Glutamatergic neuron (in vitro differentiated cells): ENCODE results near the gene CLEC7A. TPM values are rescaled to one million over a fixed set of nuclear protein-coding genes. Genes with fewer than 3 reads are reported as not detected.

Experiments used
- DNase-seq: peaks from one replicate; pipeline ENCODE4 v3.0.0; 2022
- H3K27ac Mint-ChIP-seq: one replicate; pipeline ENCODE4 v1.8.0; 2020; ENCODE audit warnings: mild to moderate bottlenecking, mixed read lengths, inconsistent platforms; ENCODE audit not compliant: unreplicated experiment
- H3K27me3 Mint-ChIP-seq: one replicate; pipeline ENCODE4 v1.8.0; 2020; ENCODE audit warnings: mild to moderate bottlenecking, moderate library complexity, mixed read lengths, inconsistent platforms; ENCODE audit not compliant: unreplicated experiment
- H3K36me3 Mint-ChIP-seq: one replicate; pipeline ENCODE4 v1.8.0; 2020; ENCODE audit warnings: mild to moderate bottlenecking, mixed read lengths, inconsistent platforms; ENCODE audit not compliant: unreplicated experiment
- H3K4me1 Mint-ChIP-seq: one replicate; pipeline ENCODE4 v1.8.0; 2020; ENCODE audit warnings: mild to moderate bottlenecking, low read depth, mixed read lengths, inconsistent platforms; ENCODE audit not compliant: unreplicated experiment
- H3K4me3 Mint-ChIP-seq: one replicate; pipeline ENCODE4 v1.8.0; 2020; ENCODE audit warnings: mild to moderate bottlenecking, mixed read lengths, inconsistent platforms; ENCODE audit not compliant: unreplicated experiment
- H3K9me3 Mint-ChIP-seq: one replicate; pipeline ENCODE4 v1.8.0; 2020; ENCODE audit warnings: mild to moderate bottlenecking, moderate library complexity, mixed read lengths, inconsistent platforms; ENCODE audit not compliant: unreplicated experiment
- total RNA-seq: library from RNA; stranded (reverse); fragmentation: NEBNext Ultra II Directional; extraction: Animal tissue kit (Norgen Biotek cat#: 25700); gene quantifications from one replicate; pipeline ENCODE4 v1.2.1, GENCODE V29; 2021; ENCODE audit not compliant: unreplicated experiment
- TF ChIP-seq, protein P1 (sequence below): fragments of 200-600 bp; sonication (generic); IDR thresholded peaks from one replicate; pipeline ENCODE4 v1.5.0; 2021; ENCODE audit not compliant: partially characterized antibody, unreplicated experiment

CLEC7A gene
- total RNA-seq, 1 donor from 2014 or later: not detected

DNA sequence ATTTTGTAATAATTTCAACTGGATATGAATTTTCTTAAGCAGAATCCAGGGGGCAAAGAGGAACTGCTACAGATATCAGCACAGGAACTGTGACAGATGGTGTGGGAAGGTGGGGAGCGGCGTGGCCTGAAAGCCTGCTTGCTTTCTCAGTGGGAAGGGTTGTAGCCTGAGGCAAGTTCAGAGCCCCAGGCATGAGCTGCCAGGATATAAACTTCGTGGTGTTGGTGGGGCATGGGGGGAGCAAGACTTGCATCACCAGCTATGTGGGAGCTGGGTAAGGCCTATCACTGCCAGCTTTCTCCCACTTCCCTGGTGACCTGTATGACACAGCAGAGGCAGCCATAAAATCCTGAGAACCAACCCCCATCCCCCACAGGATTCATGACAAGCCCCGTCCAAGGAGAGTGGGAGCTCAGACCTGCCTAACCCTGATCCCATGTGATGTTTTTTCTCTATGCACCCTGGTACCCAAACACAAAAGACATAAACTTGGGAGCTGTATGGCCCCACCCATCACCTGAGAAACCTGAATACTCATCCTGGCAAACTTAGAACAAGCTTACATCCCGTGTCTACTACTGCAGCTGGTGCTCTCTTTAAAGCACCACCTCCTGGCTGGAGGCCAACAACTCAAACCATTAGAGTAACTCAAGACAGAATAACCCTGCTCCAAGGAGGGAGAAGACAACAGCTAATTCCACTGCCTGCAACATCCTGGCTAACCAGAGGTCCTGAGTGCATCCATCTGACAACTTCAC is 47.7 kb downstream of the CLEC7A start:
- TF ChIP-seq, protein P1, sequence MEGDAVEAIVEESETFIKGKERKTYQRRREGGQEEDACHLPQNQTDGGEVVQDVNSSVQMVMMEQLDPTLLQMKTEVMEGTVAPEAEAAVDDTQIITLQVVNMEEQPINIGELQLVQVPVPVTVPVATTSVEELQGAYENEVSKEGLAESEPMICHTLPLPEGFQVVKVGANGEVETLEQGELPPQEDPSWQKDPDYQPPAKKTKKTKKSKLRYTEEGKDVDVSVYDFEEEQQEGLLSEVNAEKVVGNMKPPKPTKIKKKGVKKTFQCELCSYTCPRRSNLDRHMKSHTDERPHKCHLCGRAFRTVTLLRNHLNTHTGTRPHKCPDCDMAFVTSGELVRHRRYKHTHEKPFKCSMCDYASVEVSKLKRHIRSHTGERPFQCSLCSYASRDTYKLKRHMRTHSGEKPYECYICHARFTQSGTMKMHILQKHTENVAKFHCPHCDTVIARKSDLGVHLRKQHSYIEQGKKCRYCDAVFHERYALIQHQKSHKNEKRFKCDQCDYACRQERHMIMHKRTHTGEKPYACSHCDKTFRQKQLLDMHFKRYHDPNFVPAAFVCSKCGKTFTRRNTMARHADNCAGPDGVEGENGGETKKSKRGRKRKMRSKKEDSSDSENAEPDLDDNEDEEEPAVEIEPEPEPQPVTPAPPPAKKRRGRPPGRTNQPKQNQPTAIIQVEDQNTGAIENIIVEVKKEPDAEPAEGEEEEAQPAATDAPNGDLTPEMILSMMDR: no peak
- H3K36me3 Mint-ChIP-seq: peaks cover 18% of the 10 kb centered on the region
- peaks cover 8% of the 10 kb centered on the region for H3K4me1 Mint-ChIP-seq
- peaks cover 1% of the 10 kb centered on the region for H3K27me3 Mint-ChIP-seq
- H3K9me3 Mint-ChIP-seq: peaks cover 6% of the 10 kb centered on the region
- H3K4me3 Mint-ChIP-seq: no peak overlapping the region
- no peak for DNase-seq
- no peak overlapping the region for H3K27ac Mint-ChIP-seq

DNA sequence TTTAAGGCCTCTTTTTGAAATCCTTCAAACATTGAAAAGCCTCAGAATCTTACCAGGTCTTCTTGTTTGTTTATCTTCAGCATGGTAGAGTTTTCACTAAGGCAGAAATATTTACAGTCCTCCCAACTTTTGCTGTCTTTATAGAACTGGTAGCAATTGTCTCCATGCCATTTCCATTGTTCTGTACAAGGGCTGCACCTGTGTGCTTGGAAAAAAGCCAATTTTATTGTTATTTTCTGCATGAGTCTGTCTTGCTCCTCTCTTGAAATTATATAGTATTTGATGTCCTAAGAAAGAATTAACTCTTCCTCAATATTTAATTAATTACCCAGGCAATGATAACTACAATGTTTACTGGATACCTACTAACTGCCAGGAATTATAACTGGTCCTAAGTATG is 54.5 kb downstream of the CLEC7A start:
- Mint-ChIP-seq H3K36me3 (no peaks in the 10 kb centered on the region), H3K4me3 (no peak overlapping the region), H3K9me3 (peaks cover 3% of the 10 kb centered on the region), H3K27me3 (peaks cover 2% of the 10 kb centered on the region), H3K27ac (no peak overlapping the region), H3K4me1 (peaks cover 8% of the 10 kb centered on the region)
- DNase-seq: no peak
- TF ChIP-seq, protein P1: no peak

DNA sequence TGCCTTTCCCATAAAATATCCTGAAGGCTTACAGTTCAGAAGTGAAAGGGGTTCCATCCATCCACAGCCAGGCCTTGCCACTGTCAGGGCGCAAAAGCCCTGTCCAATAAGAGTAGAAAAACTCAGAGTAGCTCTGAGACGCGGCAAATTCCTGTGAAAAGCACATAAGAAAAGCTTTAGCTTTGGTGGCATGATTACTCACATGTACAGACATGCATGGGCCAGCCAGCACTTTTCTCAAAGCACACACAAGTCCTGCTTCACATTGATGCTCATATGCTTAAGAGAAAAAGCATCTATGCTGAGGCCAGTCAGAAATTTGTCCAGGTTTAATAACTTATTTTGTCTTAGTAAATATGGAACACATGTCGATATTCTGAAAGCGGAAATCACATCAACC is 56.7 kb downstream of the CLEC7A start:
- TF ChIP-seq, protein P1: no peak
- H3K4me3 Mint-ChIP-seq: no peak overlapping the region
- no peaks in the 10 kb centered on the region for H3K36me3 Mint-ChIP-seq
- peaks cover 2% of the 10 kb centered on the region for H3K27me3 Mint-ChIP-seq
- no peak overlapping the region for H3K27ac Mint-ChIP-seq
- H3K4me1 Mint-ChIP-seq: no peaks in the 10 kb centered on the region
- DNase-seq: no peak
- peaks cover 3% of the 10 kb centered on the region for H3K9me3 Mint-ChIP-seq

- H3K4me1 Mint-ChIP-seq: no peaks in the 10 kb centered on the region
- no peaks in the 10 kb centered on the region for H3K36me3 Mint-ChIP-seq
- TF ChIP-seq, protein P1: no peak
- no peak overlapping the region for H3K4me3 Mint-ChIP-seq
- DNase-seq: no peak
- no peak overlapping the region for H3K27ac Mint-ChIP-seq
- peaks cover 3% of the 10 kb centered on the region for H3K9me3 Mint-ChIP-seq
- peaks cover 2% of the 10 kb centered on the region for H3K27me3 Mint-ChIP-seq
Observed at GRCh38 chr12:10072131-10072530, 57.9 kb downstream of the CLEC7A start.

- Mint-ChIP-seq H3K4me3 (no peak overlapping the region), H3K4me1 (peaks cover 8% of the 10 kb centered on the region), H3K27ac (no peak overlapping the region), H3K36me3 (no peaks in the 10 kb centered on the region), H3K9me3 (peaks cover 3% of the 10 kb centered on the region), H3K27me3 (peaks cover 2% of the 10 kb centered on the region)
- DNase-seq: no peak
- TF ChIP-seq, protein P1: no peak
Observed at GRCh38 chr12:10070380-10070779, 59.6 kb downstream of the CLEC7A start.
